CD14-positive monocyte (primary cell): ENCODE measurements around the gene PCDH15. TPM values are rescaled to one million over a fixed set of nuclear protein-coding genes. Genes with fewer than 3 reads are reported as not detected.

Experiments used
- DNase-seq, 3 donors: peaks; one replicate each; pipeline ENCODE4 v3.0.0-alpha.2; 2011 to 2022
- H2AFZ ChIP-seq: 2 replicates; pipeline ENCODE4 v1.6.0; 2012; ENCODE audit warnings: mild to moderate bottlenecking, low read depth, low read length, inconsistent platforms; ENCODE audit not compliant: insufficient read depth, poor library complexity, severe bottlenecking
- H3K27ac ChIP-seq, 2 donors: 1 replicate in 1 of 2; 2 replicates in 1 of 2; pipeline ENCODE4 v1.5.1; 2012 to 2013; ENCODE audit warnings: low read length in 2 of 2, control low read depth in 1 of 2, inconsistent platforms in 1 of 2, low read depth in 1 of 2, mild to moderate bottlenecking in 1 of 2
- H3K27me3 ChIP-seq, 2 donors: one replicate each; pipeline versions ENCODE4 v1.6.0 to v1.6.1; 2011 to 2013; ENCODE audit warnings: low read length in 2 of 2; ENCODE audit not compliant: control insufficient read depth in 2 of 2, insufficient read depth in 2 of 2
- H3K36me3 ChIP-seq, 2 donors: replicated peaks in 1 of 2; 1 replicate in 1 of 2; 2 replicates in 1 of 2; pipeline versions ENCODE4 v1.5.1 to v1.6.1; 2012 to 2013; ENCODE audit warnings: low read length in 2 of 2, control low read depth in 1 of 2, inconsistent platforms in 1 of 2, mild to moderate bottlenecking in 1 of 2; ENCODE audit not compliant: insufficient read depth in 2 of 2, control insufficient read depth in 1 of 2
- H3K4me1 ChIP-seq, 2 donors: 1 replicate in 1 of 2; 2 replicates in 1 of 2; pipeline versions ENCODE4 v1.5.1 to v1.6.1; 2012 to 2013; ENCODE audit warnings: low read length in 2 of 2, control low read depth in 1 of 2, inconsistent platforms in 1 of 2, mild to moderate bottlenecking in 1 of 2, moderate library complexity in 1 of 2; ENCODE audit not compliant: insufficient read depth in 2 of 2, control insufficient read depth in 1 of 2
- H3K4me2 ChIP-seq: replicated peaks from 2 replicates; pipeline ENCODE3; 2012; ENCODE audit warnings: low read length, moderate library complexity, mild to moderate bottlenecking; ENCODE audit not compliant: poor library complexity, severe bottlenecking; ENCODE audit errors: extremely low read depth
- H3K4me3 ChIP-seq, 3 experiments: fragments of 200-600 bp in 1 of 3; sonication (generic) in 1 of 3; replicated peaks in 1 of 3; 1 replicate in 2 of 3; 2 replicates in 1 of 3; pipeline ENCODE4 v1.5.1; 2011 to 2013; ENCODE audit warnings: low read length in 3 of 3, mild to moderate bottlenecking in 3 of 3, control low read depth in 2 of 3, low read depth in 2 of 3, inconsistent platforms in 1 of 3, moderate library complexity in 1 of 3
- H3K79me2 ChIP-seq: 2 replicates; pipeline ENCODE4 v1.6.0; 2012; ENCODE audit warnings: mild to moderate bottlenecking, control low read depth, inconsistent platforms, low read length, moderate library complexity; ENCODE audit not compliant: insufficient read depth
- H3K9ac ChIP-seq: 2 replicates; pipeline ENCODE4 v1.6.0; 2017; ENCODE audit warnings: low read length, mild to moderate bottlenecking; ENCODE audit not compliant: insufficient read depth, poor library complexity, severe bottlenecking
- H3K9me3 ChIP-seq, 2 donors: replicated peaks in 1 of 2; 1 replicate in 1 of 2; 2 replicates in 1 of 2; pipeline versions ENCODE4 v1.5.1 to v1.6.1; 2012 to 2013; ENCODE audit warnings: low read length in 2 of 2, control low read depth in 1 of 2; ENCODE audit not compliant: control insufficient read depth in 1 of 2, insufficient read depth in 1 of 2
- H4K20me1 ChIP-seq: 2 replicates; pipeline ENCODE4 v1.6.0; 2012; ENCODE audit warnings: mild to moderate bottlenecking, low read length, control low read depth, moderate library complexity; ENCODE audit not compliant: insufficient read depth
- H3K27ac Mint-ChIP-seq, 7 donors: one replicate each; pipeline ENCODE4 v1.8.0; 2020; ENCODE audit warnings: mild to moderate bottlenecking in 7 of 7, mixed read lengths in 7 of 7, moderate library complexity in 6 of 7, inconsistent platforms in 2 of 7
- H3K27me3 Mint-ChIP-seq, 3 donors: one replicate each; pipeline ENCODE4 v1.8.0; 2021 to 2022; ENCODE audit warnings: low read depth in 3 of 3, mild to moderate bottlenecking in 3 of 3, mixed read lengths in 3 of 3, moderate library complexity in 3 of 3, inconsistent platforms in 1 of 3
- H3K36me3 Mint-ChIP-seq, 2 donors: one replicate each; pipeline ENCODE4 v1.8.0; 2020; ENCODE audit warnings: mixed read lengths in 2 of 2, inconsistent platforms in 1 of 2, mild to moderate bottlenecking in 1 of 2
- H3K4me1 Mint-ChIP-seq: one replicate; pipeline ENCODE4 v1.8.0; 2020; ENCODE audit warnings: mild to moderate bottlenecking, mixed read lengths
- H3K4me3 Mint-ChIP-seq, 2 donors: one replicate each; pipeline ENCODE4 v1.8.0; 2020; ENCODE audit warnings: mild to moderate bottlenecking in 2 of 2, mixed read lengths in 2 of 2, moderate library complexity in 1 of 2
- H3K9me3 Mint-ChIP-seq, 7 donors: one replicate each; pipeline ENCODE4 v1.8.0; 2020 to 2022; ENCODE audit warnings: mixed read lengths in 7 of 7, mild to moderate bottlenecking in 6 of 7, moderate library complexity in 6 of 7, inconsistent platforms in 2 of 7
- CTCF ChIP-seq: fragments of 200-600 bp; IDR thresholded peaks from one replicate; pipeline ENCODE4 v1.8.0; 2022; ENCODE audit warnings: antibody characterized with exemption, mild to moderate bottlenecking
- WGBS: methylation state at CpG from one replicate; pipeline ENCODE4 v1.1.5; 2013; ENCODE audit warnings: missing lambda C conversion rate; ENCODE audit not compliant: insufficient coverage; 5-methylcytosine and 5-hydroxymethylcytosine counted together
- intact Hi-C, 2 donors: fragments of 100-400 bp; cut with micrococcal nuclease; formaldehyde crosslinking; loops; one replicate each; pipeline versions ENCODE4 v1.15.0 to v1.15.1; 2023
- polyA plus RNA-seq, 3 donors: library from polyadenylated mRNA; depleted of rRNA in 1 of 3; unstranded in 2 of 3; stranded (reverse) in 1 of 3; fragments of 300-500 nt in 2 of 3; fragments of >200 nt in 1 of 3; fragmentation: Illumina TruSeq in 2 of 3; gene quantifications; 1 replicate in 2 of 3; 2 replicates in 1 of 3; pipeline ENCODE4 v1.2.3, GENCODE V29; 2012 to 2021

The PCDH15 gene
- polyA plus RNA-seq, 3 donors: not detected

DNA sequence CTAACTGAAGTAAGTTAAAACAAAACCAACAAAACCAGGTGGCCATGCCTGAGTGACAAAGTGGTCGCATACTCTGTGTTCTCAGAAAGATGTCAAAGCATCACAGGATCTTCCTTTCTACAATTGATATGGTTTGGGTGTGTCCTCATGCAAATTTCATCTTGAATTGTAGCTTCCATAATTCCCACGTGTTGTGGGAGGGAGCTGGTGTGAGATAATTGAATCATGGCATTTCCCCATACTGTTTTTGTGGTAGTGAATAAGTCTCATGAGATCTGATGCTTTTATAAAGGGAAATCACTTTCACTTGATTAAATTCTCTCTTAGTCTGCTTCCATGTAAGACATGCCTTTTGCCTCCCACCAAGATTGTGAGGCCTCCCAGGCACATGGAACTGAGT, 465.7 kb downstream of the PCDH15 start:
- H3K9ac ChIP-seq: no peak overlapping the region
- no peaks in the 10 kb centered on the region for H3K36me3 Mint-ChIP-seq
- H3K27ac ChIP-seq: no peak overlapping the region
- H3K4me3 ChIP-seq: no peak overlapping the region
- intact Hi-C loops: no loop called here
- peaks cover 0 to 12% (median 3%) of the 10 kb centered on the region in 7 donors for H3K9me3 Mint-ChIP-seq
- no peak overlapping the region for H3K4me3 Mint-ChIP-seq
- H2AFZ ChIP-seq: no peak overlapping the region
- peaks cover 4 to 11% of the 10 kb centered on the region in 2 donors for H3K9me3 ChIP-seq
- H3K79me2 ChIP-seq: no peaks in the 10 kb centered on the region
- DNase-seq: no peak
- no peak overlapping the region for H3K27ac Mint-ChIP-seq
- no peaks in the 10 kb centered on the region for H3K27me3 Mint-ChIP-seq
- H3K27me3 ChIP-seq: no peaks in the 10 kb centered on the region
- H3K4me1 ChIP-seq: no peaks in the 10 kb centered on the region
- H3K4me1 Mint-ChIP-seq: no peaks in the 10 kb centered on the region
- no peaks in the 10 kb centered on the region for H4K20me1 ChIP-seq
- H3K4me2 ChIP-seq: no peak overlapping the region
- no peaks in the 10 kb centered on the region for H3K36me3 ChIP-seq
- no peak for TF ChIP-seq CTCF
- no CpG with 5 or more reads among the region's 2 CpGs for WGBS

- Histone ChIP-seq H3K36me3 (no peaks in the 10 kb centered on the region), H3K27me3 (no peaks in the 10 kb centered on the region), H4K20me1 (no peaks in the 10 kb centered on the region), H3K9ac (no peak overlapping the region), H3K4me2 (no peak overlapping the region), H3K9me3 (no peaks in the 10 kb centered on the region), H3K27ac (no peak overlapping the region), H3K4me1 (no peaks in the 10 kb centered on the region), H3K4me3 (no peak overlapping the region), H3K79me2 (no peaks in the 10 kb centered on the region), H2AFZ (no peak overlapping the region)
- no peak for DNase-seq
- no CpG with 5 or more reads among the region's 2 CpGs for WGBS
- no peaks in the 10 kb centered on the region for H3K4me1 Mint-ChIP-seq
- H3K9me3 Mint-ChIP-seq: peaks cover 0 to 5% (median 3%) of the 10 kb centered on the region in 7 donors
- no peak overlapping the region for H3K4me3 Mint-ChIP-seq
- no peak for TF ChIP-seq CTCF
- H3K27ac Mint-ChIP-seq: no peak overlapping the region
- intact Hi-C loops: no loop called here
- no peaks in the 10 kb centered on the region for H3K36me3 Mint-ChIP-seq
- H3K27me3 Mint-ChIP-seq: peaks cover 0 to 2% (median 0%) of the 10 kb centered on the region in 3 donors
Observed at GRCh38 chr10:54319341-54319740, 481.7 kb downstream of the PCDH15 start.
